PC-3 (cell line): ENCODE results near the gene TMF1.

Experiments
- CTCF ChIP-seq: fragments of 300-600 bp; sonication (generic); conservative IDR thresholded peaks from 2 replicates; pipeline ENCODE4 v1.5.1; 2017; ENCODE audit warnings: antibody characterized with exemption, low read depth, mild to moderate bottlenecking, low read length
- EZH2 ChIP-seq: fragments of 300-600 bp; sonication (generic); IDR thresholded peaks from one replicate; pipeline ENCODE4 v1.6.1; 2017; ENCODE audit warnings: antibody characterized with exemption, mild to moderate bottlenecking, low read length; ENCODE audit not compliant: unreplicated experiment
- EZH2phosphoT487 ChIP-seq: fragments of 300-600 bp; sonication (generic); IDR thresholded peaks from 2 replicates; pipeline ENCODE4 v1.6.1; 2018; ENCODE audit warnings: mild to moderate bottlenecking, antibody characterized with exemption, low read length, borderline replicate concordance

- TF ChIP-seq CTCF, result no peak
- no peak for TF ChIP-seq EZH2
- TF ChIP-seq EZH2phosphoT487, result no peak
These were observed 352 bp upstream of the TMF1 start for GRCh38 chr3:69052472-69052898.
